Lower leg skin (tissue), 4 donors: ENCODE results near the gene GPC6. TPM values are rescaled to one million over a fixed set of nuclear protein-coding genes. Genes with fewer than 3 reads are reported as not detected.

Experiments
- DNase-seq, 2 donors: peaks; one replicate each; pipeline ENCODE4 v3.0.0-alpha.2; 2019; ENCODE audit warnings: low spot score in 2 of 2
- H3K4me3 ChIP-seq: fragments of 200-600 bp; sonication (generic); 2 replicates; pipeline ENCODE4 v1.5.1; 2017; ENCODE audit warnings: mild to moderate bottlenecking, low read depth; ENCODE audit not compliant: poor library complexity, severe bottlenecking
- CTCF ChIP-seq, 3 donors: fragments of 450-650 bp; IDR thresholded peaks; one replicate each; pipeline ENCODE4 v1.5.1; 2016; ENCODE audit warnings: antibody characterized with exemption in 3 of 3, mild to moderate bottlenecking in 3 of 3, moderate library complexity in 2 of 3
- POLR2A ChIP-seq, 2 donors: fragments of 450-650 bp; IDR thresholded peaks; one replicate each; pipeline ENCODE4 v1.6.1; 2016 to 2017; ENCODE audit warnings: antibody characterized with exemption in 2 of 2, mild to moderate bottlenecking in 1 of 2, moderate library complexity in 1 of 2
- WGBS, 2 donors: methylation state at CpG; one replicate each; pipeline ENCODE4 v1.1.5; 2018; 5-methylcytosine and 5-hydroxymethylcytosine counted together
- intact Hi-C: fragments of 100-400 bp; cut with DNase I; formaldehyde crosslinking; loops from one replicate; pipeline ENCODE4 v1.15.0; 2023; ENCODE audit warnings: low total_unique reads
- total RNA-seq, 4 donors: library from RNA; depleted of rRNA; stranded (reverse); fragments of >200 nt; gene quantifications; one replicate each; pipeline ENCODE4 v1.1.0, GENCODE V29; 2016

Gene GPC6
- total RNA-seq, 4 donors from 2014 or later = 1.4 to 5.2 (median 2.5) TPM

- H3K4me3 ChIP-seq = no peak overlapping the region
- WGBS, 2 donors = 61 to 70% methylated on average over 2 of the region's 2 CpGs
- DNase-seq = no peak
- intact Hi-C loops = no loop called here
- no peak for TF ChIP-seq CTCF (IDR thresholded peaks at IDR 0.05)
- TF ChIP-seq POLR2A (IDR thresholded peaks at IDR 0.05) = no peak
These were observed 886.1 kb downstream of the GPC6 start for GRCh38 chr13:94112731-94113130.

GRCh38 chr13:94113245-94113644 lies 886.6 kb downstream of the GPC6 start:
- TF ChIP-seq CTCF (IDR thresholded peaks at IDR 0.05) = no peak
- TF ChIP-seq POLR2A (IDR thresholded peaks at IDR 0.05) = no peak
- intact Hi-C loops = no loop called here
- no peak overlapping the region for H3K4me3 ChIP-seq
- DNase-seq = no peak

GRCh38 chr13:94114166-94114565 lies 887.6 kb downstream of the GPC6 start:
- no peak overlapping the region for H3K4me3 ChIP-seq
- TF ChIP-seq POLR2A (IDR thresholded peaks at IDR 0.05) (no peak), CTCF (IDR thresholded peaks at IDR 0.05) (no peak)
- no peak for DNase-seq
- WGBS, 2 donors = 82 to 90% methylated on average over 1 of the region's 1 CpG
- intact Hi-C loops = no loop called here

- H3K4me3 ChIP-seq = no peak overlapping the region
- TF ChIP-seq CTCF (IDR thresholded peaks at IDR 0.05) (no peak), POLR2A (IDR thresholded peaks at IDR 0.05) (no peak)
- intact Hi-C loops = no loop called here
- no peak for DNase-seq
- 85 to 93% methylated on average over 1 of the region's 1 CpG for WGBS, 2 donors
These were observed 888.4 kb downstream of the GPC6 start for GRCh38 chr13:94115054-94115453.

- TF ChIP-seq POLR2A (IDR thresholded peaks at IDR 0.05) = no peak
- TF ChIP-seq CTCF (IDR thresholded peaks at IDR 0.05) = no peak
- WGBS, 2 donors = 81 to 86% methylated on average over 7 of the region's 7 CpGs
- no peak for DNase-seq
- intact Hi-C loops = no loop called here
- H3K4me3 ChIP-seq = no peak overlapping the region
These were observed 892.8 kb downstream of the GPC6 start for GRCh38 chr13:94119360-94119936.

- no peak for DNase-seq
- intact Hi-C loops = no loop called here
- H3K4me3 ChIP-seq = no peak overlapping the region
- 63 to 71% methylated on average over 2 of the region's 2 CpGs for WGBS, 2 donors
- TF ChIP-seq CTCF (IDR thresholded peaks at IDR 0.05) (no peak), POLR2A (IDR thresholded peaks at IDR 0.05) (no peak)
These were observed 894.3 kb downstream of the GPC6 start for GRCh38 chr13:94120878-94121277.
